ENCODE data around the gene P2RY2.
A peak's percentile ranks its signal among the peaks of the same experiment; 100 is the strongest.

The P2RY2 gene

GRCh38 chr11:73182824-73183321 is 35.2 kb upstream of the P2RY2 start:
- H3K4me3 ChIP-seq (ENCODE audit: low read depth, low read length): no peak overlapping the region
- TF ChIP-seq, protein P1, sequence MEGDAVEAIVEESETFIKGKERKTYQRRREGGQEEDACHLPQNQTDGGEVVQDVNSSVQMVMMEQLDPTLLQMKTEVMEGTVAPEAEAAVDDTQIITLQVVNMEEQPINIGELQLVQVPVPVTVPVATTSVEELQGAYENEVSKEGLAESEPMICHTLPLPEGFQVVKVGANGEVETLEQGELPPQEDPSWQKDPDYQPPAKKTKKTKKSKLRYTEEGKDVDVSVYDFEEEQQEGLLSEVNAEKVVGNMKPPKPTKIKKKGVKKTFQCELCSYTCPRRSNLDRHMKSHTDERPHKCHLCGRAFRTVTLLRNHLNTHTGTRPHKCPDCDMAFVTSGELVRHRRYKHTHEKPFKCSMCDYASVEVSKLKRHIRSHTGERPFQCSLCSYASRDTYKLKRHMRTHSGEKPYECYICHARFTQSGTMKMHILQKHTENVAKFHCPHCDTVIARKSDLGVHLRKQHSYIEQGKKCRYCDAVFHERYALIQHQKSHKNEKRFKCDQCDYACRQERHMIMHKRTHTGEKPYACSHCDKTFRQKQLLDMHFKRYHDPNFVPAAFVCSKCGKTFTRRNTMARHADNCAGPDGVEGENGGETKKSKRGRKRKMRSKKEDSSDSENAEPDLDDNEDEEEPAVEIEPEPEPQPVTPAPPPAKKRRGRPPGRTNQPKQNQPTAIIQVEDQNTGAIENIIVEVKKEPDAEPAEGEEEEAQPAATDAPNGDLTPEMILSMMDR (IDR thresholded peaks at IDR 0.05; ENCODE audit: low read depth, low read length): no peak

DNA sequence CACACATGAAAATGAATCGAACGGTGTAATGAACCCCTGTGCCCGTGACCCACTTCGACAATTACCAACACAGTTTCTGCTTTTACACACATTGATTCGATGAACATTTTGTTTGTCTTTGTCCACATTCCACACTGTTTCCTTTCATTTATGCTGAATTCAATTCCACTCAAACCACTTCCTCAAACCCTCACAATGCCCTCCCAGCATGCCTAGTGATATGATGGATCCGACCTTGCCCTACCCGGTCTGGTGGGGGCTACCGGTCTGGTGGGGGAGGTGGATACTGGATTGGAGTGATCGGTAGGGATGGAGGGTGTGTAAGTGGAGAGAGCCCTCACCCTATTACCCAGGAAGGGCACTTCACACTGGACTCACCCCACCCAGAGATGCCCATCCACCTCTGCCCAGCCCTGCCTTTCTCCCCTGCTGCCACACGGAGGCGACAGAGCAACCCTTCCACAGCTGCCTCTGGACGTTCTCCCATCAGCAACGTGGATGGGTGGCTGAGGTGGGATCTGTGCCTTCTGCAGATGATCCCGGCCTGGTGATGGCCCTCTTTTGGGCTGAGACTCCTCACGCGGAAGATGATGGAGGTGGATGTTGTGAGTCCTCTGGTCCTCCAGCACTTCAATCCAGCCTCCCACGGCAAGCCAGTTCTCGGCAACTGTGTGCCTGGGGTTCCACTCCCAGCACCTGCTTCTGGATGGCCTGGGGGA is 33.0 kb upstream of the P2RY2 start:
- TF ChIP-seq, protein P1 (IDR thresholded peaks at IDR 0.05; ENCODE audit: low read depth, low read length): peak; percentile 89
- H3K4me3 ChIP-seq (ENCODE audit: low read depth, low read length): no peak overlapping the region

GRCh38 chr11:73185680-73186293 is 32.3 kb upstream of the P2RY2 start:
- no peak overlapping the region for H3K4me3 ChIP-seq (ENCODE audit: low read depth, low read length)
- TF ChIP-seq, protein P1 (IDR thresholded peaks at IDR 0.05; ENCODE audit: low read depth, low read length): no peak

GRCh38 chr11:73186294-73186850 is 31.7 kb upstream of the P2RY2 start:
- TF ChIP-seq, protein P1 (IDR thresholded peaks at IDR 0.05; ENCODE audit: low read depth, low read length): no peak
- no peak overlapping the region for H3K4me3 ChIP-seq (ENCODE audit: low read depth, low read length)

GRCh38 chr11:73186886-73187285 is 31.2 kb upstream of the P2RY2 start:
- TF ChIP-seq, protein P1 (IDR thresholded peaks at IDR 0.05; ENCODE audit: low read depth, low read length): no peak
- no peak overlapping the region for H3K4me3 ChIP-seq (ENCODE audit: low read depth, low read length)

DNA sequence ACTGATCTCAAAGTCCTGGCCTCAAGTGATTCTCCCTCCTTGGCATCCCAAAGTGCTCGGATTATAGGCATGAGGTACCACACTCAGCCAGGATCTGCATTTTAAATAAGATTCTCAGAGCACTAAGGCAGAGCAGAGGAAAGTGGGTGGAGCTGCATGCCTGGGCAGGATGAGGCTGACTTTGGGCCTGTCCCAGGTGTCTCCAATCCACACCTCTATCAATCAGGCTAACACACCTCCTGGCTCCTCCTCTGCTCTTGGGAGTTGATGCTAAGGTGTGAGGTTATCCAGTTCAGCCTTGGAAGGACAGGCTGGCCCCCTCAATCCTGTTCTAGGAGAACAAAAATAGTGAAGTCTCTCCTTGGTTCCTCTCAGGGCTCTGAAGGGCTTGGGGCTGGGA is 30.2 kb upstream of the P2RY2 start:
- H3K4me3 ChIP-seq (ENCODE audit: low read depth, low read length): no peak overlapping the region
- TF ChIP-seq, protein P1 (IDR thresholded peaks at IDR 0.05; ENCODE audit: low read depth, low read length): no peak

- TF ChIP-seq, protein P1 (IDR thresholded peaks at IDR 0.05; ENCODE audit: low read depth, low read length): no peak
These were observed 29.8 kb upstream of the P2RY2 start for GRCh38 chr11:73188301-73188700.

More at GRCh38 chr11:73188301-73188700, 29.8 kb upstream of the P2RY2 start:
- H3K4me3 ChIP-seq (ENCODE audit: low read depth, low read length): no peak overlapping the region
